NCI-H2227 treated with DMSO at 0.1 percent for 48 hours (cell line): ENCODE measurements around the gene ZFAND3.

ENCODE experiments used
- DNase-seq: peaks from one replicate; lab custom pipeline; 2025; lab: John Stamatoyannopoulos, UW

The ZFAND3 gene

DNA sequence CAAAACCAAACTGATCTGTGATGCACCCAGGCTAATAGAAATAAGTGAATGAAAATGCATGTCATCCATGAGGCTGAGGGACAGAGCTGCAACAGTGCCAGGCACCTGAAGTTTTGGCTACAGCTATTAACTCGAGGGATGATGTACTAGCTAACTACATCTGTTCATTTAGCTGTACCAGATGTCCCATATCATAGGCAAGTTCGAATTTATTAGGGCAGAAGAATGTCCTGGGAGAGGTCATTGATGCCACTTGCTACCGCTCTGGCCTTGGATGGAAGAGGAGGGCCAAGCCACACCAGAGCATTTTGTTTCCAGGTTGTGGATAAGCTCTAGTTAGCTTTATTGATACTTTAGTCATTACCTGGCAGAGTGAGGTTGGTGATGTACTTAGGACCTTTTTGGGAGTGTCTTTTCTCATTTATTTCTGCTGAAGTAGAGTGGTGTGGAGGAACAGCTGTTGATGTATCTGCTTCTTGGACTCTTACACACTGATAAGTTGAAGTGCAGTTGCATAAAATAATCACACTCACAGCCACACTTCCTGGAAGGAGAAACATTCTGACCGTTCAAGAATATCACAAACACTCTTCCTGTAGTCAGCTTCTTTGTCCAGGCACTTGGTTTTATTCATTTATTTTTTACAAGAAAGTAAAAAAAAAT, 8.2 kb downstream of the ZFAND3 start:
- DNase-seq: no peak

DNA sequence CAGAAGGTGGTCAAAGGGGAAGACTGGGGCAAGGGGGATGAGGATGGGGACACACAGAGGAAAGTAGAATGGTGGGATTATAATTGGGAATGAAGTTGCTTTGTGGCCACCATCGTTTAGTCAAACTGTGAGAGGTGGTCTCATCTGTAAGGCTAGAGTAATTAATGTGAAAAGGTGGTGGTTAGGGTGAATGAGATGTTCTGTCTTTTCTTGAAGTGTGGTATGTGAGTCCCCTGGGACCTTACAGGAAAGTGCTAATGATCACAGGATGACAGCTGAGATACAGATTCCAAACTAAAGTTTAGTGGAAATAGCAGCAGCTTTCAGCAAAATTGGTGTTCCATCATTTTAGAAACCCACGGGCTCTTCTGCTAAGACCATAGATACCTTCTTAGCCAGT, 10.7 kb downstream of the ZFAND3 start:
- DNase-seq: no peak

DNA sequence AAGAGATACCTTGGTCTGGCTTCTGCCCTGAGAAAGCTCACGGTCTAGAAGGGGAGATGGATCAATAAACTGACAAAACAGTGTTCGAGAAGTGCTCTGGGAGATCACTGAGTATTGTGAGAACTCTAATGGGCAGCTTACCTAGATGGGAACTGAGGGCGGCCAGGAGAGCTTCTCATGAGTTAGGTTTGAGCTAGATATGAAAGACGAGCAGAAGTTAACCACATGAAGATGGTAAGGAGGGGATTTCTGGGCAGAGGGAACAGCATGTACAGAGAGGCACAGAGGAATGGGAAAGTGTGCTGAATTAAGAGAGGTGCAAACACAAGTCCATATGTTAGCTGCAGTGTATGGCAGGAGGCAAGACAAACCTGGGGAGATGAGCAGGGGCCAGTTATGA, 11.9 kb downstream of the ZFAND3 start:
- DNase-seq: no peak

DNA sequence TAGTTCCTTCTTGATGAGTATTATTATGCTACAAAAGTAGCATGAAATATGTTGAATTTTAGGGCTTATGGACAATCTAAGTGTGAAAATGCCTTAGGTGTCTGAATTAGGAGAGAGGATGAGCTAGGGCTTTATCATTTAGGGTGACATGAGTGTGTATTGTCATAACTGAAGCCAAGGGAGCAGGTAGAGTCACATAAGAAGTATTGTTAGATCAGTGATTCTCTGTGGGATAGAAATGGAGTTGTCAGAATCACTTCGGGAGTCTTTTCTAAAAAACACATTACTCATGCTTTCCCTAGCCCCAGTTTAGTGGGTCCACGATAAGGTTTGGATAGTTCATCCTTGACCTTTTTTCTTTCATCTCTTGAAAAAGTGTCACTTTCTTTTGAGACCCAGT, 16.4 kb downstream of the ZFAND3 start:
- DNase-seq: no peak

DNA sequence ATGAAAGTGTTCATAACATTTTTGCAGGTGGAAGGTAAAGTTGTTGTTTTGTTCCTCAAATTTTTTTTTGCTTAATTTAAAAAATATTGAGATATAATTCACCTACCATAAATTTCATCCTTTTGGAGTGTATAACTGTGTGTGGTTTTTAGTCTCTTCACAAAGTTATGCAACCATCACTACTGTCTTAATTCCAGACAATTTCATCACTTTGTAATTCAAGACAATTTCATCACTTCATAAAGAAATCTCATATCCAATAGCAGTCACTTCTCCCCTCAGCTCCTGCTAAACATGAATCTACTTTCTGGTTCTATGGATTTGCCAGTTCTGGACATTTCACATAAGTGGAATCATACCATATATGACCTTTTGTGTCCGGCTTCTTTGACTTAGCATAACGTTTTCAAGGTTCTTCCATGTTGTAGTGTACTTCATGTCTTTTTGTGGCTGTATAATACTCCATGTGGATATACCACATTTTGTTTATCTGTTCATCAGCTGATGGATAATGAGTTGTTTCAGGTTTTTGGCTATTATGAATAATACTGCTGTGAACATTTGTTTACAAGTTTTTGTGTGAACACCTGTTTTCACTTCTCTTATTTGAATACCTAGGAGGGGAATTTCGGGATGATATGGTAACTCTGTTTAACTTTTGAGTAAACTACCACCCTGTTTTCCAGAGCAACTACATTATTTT, 18.8 kb downstream of the ZFAND3 start:
- DNase-seq: no peak

DNA sequence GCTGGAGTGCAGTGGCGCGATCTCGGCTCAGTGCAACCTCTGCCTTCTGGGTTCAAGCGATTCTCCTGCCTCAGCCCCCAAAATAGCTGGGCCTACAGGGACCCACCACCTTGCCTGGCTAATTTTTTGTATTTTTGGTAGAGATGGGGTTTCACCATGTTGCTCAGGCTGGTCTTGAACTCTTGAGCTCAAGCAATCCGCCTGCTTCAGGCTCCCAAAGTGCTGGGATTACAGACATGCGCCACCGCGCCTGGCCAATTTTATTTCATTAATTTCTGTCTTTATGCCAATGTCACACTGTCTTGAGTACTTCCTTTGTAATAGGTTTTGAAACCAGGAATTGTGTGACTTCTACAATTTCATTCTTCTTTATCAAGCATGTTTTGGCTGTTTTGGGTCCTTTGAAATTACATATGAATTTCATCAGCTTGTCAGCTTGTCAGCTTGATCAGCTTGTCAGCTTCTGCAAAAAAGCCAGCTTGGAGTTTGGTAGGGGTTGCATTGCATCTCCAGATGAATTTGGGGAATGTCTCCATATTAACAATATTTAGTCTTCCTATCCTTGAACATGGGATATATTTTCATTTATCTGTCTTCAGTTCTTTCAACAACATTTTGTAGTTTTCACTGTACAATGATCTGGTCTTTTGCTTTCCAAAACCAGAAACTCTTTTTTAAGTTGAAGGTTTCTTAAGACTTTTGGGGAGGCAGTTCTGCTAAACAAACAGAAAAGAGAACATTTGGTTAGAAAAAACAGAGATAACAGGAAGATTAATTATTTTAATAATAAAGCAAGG, 20.8 kb downstream of the ZFAND3 start:
- no peak for DNase-seq

DNA sequence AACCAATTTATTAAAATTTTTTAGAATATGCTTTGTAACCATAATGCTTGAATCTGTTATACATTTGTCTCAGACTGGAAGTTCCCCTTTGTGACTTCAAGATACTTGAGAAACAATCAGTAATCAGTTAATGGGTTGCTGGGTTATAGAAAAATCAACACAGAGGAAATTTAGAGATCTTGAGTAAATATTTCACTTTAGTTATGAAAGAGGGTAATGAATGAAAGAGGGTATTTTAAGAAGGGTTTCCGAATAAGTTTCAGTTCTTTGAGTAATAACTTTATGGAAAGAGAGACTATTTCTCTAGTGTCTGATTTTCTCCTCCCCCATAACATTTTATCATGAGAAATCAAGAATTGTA, 21.4 kb downstream of the ZFAND3 start:
- DNase-seq: no peak

DNA sequence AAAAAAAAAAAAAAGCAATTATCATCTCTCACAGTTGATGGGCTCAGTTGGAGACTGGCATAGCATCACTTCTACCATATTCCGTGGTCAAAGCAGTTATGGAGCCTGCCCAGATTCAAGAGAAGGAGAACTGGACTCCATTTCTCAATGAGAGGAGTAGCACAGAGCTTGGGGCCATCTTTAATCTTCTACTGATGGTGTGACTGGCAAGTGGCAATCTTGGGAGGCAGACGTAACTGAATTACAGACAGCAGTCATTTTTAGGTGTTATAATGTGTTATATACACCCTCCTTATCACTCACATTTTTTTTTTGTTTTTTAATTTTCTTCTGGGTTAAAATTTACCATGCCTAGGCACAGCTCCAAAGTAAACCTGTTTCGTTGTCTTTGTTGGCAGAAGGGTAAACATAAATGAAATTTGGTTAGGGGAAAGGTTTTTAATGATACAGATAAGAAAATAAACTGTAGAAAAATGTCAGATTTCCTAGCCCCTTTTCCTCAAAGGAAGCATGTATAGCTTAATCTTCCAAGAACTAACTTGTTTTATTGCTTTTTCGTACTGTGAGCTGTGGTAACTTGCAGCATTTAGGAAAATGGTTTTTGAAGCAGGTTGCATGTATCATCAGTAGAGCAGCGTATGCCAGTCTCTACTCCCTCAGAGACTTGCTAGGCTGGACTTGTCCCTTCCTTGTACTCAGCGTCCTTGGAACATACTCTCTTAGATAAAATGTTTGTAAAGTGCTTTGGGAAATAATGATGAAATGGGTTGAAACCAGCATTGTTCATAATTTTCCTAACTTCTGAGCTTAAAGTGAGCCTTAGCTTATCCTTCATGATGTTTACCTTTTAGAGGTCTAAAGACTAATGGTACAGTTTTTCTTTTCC, 25.7 kb downstream of the ZFAND3 start:
- DNase-seq: no peak

DNA sequence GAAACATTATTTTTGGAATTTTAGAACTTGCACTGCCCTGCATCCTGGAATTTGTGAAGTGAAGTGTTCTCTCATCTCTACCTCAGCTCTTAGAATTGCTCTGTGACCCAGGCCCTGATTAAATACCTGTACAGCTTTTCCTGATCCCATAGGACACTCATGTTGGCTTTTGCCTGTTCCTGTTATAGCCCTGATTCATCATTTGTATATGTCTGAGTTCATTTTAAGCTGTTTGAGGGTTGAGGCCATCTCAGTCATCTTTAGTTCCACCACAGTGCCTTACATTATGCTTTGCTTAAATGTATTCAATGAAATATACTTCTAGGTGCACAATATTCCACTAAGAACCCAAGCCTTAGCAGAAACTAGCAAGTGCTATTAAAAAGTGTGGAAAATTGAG, 26.4 kb downstream of the ZFAND3 start:
- no peak for DNase-seq

DNA sequence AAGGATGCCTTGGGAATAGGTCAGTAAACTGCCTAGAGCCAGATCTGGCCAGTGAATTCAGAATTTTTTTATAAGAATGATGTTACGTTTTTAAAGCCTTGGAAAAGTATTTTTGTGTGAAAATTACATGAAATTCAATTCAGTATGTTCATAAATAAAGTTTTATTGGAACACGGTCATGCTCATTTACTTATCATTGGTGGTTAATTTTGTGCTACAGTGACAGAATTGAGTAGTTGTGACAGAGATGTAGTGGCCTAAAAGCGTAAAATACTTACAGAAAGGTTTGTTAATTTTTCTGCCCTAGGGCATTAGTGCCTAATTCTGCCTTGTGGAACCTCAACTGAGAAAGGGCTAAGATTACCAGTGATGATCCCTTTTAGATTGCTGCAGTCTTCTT, 28.2 kb downstream of the ZFAND3 start:
- no peak for DNase-seq

DNA sequence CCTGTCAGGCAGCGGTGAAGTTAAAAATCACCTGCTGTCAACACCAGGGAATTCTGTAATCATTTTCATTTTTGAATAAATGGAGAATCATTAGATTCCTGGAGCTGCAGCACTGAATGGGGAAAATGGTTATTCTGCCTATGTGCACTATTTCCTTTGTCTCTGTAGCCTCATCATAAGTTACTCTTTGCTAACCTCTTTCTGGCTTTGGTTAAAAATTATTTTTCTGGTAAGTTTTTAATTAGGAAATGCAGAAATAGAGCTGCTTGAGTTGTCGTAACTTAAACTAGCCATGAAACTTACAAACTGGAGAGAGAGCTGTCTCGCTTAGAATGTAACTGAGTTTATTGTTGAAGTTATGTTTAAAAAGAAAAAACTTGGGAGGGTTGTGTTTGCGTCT, 28.8 kb downstream of the ZFAND3 start:
- no peak for DNase-seq

DNA sequence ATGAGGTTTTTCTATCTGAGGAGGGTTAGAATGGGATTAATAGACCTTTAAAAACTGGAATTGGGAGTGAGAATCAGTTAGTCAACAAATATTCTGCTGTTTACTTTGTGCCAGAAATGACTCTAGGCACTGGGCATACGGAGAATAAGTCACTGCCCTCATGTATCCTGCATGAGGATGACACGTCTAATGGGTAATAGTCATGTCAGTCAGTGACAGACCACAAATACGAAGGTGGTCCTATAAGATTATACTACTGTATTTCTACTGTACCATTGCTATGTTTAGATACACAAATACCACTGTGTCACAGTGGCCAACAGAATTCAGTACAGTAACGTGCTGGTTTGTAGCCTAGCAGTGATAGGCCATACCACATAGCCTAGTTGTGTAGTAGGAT, 30.7 kb downstream of the ZFAND3 start:
- DNase-seq: no peak

DNA sequence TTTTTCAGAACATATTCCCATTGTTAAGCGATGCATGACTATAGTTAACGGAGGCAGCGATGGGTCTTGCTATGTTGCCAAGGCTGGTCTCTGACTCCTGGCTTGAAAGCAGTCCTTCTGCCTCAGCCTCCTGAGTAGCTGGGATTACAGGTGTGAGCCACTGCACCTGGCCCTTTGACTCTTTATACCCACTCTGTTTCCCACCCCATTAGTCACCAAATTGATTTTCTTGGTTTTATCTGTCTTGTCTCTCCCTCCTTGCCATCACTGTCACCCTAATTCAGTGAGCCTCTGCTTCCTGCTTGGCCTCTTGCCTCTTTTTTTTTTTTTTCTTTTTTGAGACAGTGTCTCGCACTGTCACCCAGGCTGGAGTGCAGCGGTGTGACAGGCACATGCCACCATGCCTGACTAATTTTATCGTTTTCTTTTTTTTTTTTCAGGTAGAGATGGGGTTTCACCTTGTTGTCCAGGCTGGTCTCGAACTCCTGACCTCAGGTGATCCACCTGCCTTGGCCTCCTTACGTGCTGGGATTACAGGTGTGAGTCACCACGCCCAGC, 31.3 kb downstream of the ZFAND3 start:
- no peak for DNase-seq

DNA sequence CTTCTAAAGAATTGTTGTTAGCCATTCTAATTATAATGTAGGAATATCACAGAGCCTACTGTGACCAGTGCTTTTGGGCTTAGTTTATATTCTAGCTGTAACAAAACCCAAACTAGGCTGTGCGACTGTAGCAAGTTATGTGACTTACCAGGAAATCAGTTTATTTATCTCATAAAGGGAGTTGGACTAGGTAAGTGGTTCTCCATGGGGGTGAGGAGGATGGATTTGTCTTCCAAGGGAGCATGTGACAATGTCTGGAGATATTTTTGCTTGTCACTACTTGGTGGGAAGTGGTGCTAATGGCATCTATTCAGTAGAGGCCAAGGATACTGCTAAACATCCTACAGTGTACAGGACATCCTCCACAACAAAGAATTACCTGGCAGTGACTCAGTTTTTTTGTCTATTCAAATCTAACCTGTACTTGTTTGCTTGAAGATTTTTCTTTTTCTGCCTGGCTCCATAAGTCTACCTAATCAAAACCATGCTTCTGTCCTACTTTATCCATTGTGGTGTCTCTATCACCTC, 32.5 kb downstream of the ZFAND3 start:
- no peak for DNase-seq

DNA sequence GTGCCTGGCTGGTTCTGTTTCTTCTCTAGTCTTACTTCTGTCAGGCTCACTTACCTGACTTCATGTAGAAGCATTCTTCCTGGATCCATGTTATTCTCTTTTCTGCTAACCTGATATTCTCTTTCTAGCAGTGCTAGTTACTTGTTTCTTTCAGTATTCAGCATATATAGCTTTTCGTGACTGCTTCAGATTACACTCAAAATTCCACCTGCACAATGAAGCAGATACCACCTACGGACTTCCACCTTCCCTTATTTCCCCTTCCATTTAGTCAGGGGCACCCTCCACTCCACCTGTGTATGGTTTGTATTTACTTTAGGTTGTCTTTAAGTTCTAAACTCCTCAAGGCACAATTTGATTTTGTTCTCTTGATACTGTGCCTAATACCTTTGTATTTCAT, 36.8 kb downstream of the ZFAND3 start:
- DNase-seq: no peak

DNA sequence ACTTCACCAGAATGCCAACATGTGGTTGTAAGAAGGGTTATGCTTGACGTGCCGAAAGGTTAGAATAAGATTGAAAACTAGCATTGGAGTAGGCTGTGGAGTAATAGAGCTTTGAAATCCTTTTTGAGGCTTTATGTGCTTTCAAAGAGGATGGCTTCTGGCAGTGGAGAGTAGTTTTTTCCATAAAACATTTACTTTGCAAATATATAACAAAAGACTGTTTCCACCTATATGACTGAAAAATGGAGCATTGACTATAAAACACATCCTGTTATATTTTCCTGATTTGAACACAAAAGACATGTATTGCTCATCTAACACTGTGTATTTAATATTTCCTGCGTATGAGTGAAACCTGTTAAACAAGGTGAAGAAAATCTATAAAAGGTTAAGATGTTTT, 38.8 kb downstream of the ZFAND3 start:
- no peak for DNase-seq

DNA sequence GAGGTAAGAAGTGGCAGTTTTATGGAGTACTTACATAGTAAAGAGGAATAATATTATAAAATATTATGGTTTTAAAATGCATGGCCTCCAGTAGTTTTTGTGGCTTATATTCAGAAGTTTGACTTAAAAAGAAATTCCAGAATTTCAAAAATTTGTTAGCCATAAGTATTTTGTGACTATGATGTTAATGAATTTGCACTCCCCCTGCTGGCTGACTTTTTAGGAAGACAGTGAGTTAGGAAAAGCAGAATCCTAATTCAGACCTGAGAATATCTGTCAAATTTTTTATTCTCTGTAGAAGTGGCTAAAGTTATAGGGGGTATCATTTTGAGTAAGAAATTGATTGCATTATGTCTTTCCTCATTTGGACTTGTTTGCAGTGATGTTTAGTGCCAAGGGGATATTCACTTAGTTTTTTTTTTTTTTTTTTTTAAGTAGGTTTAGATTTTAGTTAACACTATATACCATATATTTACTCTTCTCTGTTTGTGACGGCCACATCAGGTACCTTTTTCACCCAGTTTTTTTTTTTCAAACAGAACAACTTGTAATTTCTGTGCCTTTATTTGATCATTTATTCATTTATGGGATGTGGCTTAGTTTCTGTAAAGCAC, 40.8 kb downstream of the ZFAND3 start:
- peak; percentile 18 for DNase-seq

DNA sequence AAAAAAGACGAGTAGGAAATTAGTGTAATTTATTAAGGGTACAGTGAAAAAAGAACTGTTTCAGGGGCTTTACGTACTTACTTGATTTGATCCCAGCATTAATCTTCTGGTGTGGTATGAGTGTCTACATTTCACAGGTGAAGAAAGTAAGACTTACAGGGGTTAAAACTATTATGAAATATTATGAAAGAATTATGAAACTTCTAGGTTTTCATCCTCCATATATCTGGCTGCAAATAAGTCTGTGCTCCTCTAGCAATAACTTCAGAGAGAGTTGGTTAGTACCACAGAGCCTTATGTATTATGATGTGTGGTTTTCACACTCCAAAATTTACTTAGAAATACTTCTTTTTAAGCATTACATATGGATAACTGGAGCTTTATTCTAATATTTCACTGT, 41.9 kb downstream of the ZFAND3 start:
- no peak for DNase-seq

DNA sequence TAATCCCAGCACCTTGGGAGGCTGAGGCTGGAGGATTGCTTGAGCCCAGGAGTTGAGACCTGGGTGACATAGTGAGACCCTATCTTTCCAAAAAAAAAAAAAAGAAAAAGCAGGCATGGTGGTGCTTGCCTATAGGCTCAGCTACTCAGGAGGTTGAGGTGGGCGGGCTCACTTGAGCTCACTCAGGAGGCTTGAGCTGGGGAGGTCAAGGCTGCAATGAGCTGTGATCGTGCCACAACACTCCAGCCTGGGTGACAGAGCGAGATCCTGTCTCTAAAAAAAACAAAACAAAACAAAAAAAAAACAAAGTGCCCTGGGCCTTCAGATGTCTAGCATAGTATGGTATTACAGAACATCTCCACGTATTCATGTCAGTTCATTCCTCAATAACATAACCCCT, 42.9 kb downstream of the ZFAND3 start:
- DNase-seq: no peak

DNA sequence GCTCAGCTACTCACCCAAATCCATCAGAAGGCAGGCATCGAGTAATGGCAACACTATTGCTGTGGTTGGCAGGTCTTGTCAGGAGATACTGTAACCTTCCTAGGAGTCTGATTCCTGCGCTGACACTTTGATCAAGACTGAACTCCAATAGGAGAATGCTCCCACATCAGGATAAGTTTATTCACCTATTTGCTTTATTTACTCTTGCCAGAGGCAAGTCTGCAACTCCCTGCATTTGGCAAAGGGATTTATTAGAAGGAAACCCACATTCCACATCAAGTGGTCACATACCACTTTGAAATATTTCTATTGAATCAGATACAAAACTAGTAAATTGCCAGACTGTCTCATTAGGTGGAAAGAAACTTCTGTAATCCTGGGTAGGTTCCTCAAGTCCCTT, 43.5 kb downstream of the ZFAND3 start:
- no peak for DNase-seq

DNA sequence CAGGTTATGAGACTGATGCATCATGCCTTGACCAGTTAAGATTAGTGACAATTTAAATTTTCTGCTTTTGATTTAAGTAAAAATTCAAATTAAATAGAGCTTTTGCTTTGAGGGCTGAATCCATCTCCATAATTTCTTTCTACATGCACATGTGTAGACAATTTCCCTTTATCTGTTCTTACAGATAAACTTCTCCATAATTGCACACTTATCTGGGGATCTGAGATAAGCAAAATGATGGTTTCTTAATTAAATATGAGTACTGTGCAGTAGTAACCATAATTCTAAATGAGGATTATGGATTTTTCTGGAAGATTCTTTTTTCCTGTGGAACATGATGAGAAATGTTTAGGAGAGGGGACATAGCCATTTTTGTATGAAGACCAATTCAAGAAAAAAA, 44.7 kb downstream of the ZFAND3 start:
- DNase-seq: no peak
